ENCODE results near the gene GPBP1L1. TPM values are rescaled to one million over a fixed set of nuclear protein-coding genes. Genes with fewer than 3 reads are reported as not detected.
A peak's percentile ranks its signal among the peaks of the same experiment; 100 is the strongest.

Gene GPBP1L1
- total RNA-seq, 1 experiment from 2014 or later, result 110 TPM

GRCh38 chr1:45586769-45587168 lies 99.6 kb downstream of the GPBP1L1 start (continued):
- TF ChIP-seq ELF1 (IDR thresholded peaks at IDR 0.05; ENCODE audit: borderline replicate concordance, low read depth), result no peak
- no peak for TF ChIP-seq ZNF274 (IDR thresholded peaks at IDR 0.05; ENCODE audit: low read depth, low read length)

DNA sequence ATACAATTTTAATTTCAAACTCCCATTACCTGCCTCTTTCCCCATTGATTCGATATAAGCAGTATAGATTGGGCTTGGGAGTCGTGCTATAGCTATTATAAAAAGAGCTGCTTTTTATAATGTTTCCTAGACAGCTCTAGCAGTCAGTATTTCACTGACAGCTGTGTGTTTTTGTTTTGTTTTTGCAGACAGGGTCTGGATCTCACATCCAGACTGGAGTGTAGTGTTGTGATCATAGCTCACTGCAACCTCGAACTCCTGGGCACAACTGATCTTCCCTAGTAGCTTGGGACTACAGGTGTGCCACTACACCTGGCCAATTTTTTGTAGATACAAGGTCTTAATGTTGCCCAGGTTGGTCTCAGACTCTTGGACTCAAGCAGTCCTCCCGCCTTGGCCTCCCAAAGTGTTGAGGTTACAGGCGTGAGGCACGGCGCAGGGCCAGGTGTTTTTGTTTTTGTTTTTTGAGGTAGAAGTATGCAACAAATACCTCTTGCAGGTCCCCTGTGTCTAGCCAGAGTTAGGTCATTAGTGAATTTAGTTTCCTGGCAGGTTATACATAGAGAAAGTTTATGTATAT lies 100.7 kb downstream of the GPBP1L1 start:
- no peak overlapping the region; the same call in 1 of the 2 replicates for H3K27ac ChIP-seq (ENCODE audit: low read depth, low read length)
- intact Hi-C loops (cut with micrococcal nuclease), result loop anchor here (10.0 kb wide), 1 partner anchor 299 kb away; no protein-coding TSS in a partner anchor
- no TSS peak for BruUV-seq (replicated peaks)

More for the DNA sequence above, 100.7 kb downstream of the GPBP1L1 start:
- ChIA-PET POLR2A (no interaction called here), CTCF (no interaction called here), RAD21 (ENCODE audit: low non-redundant PET in 1 of 2, low total read pairs in 2 of 2, uncharacterized antibody in 2 of 2, unreplicated experiment in 2 of 2) (interaction anchor here in 1 of 2 experiments (0.6 kb wide), 1 partner anchor 282 kb away, joined by 7 read pairs; no protein-coding TSS in a partner anchor)
- peaks cover 0 to 17% of the 10 kb centered on the region in 2 experiments; a peak in 3 of 4 replicates for H3K36me3 ChIP-seq (ENCODE audit: control insufficient read depth in 1 of 2, insufficient read depth in 2 of 2, low read length in 2 of 2)
- no peak for DNase-seq (ENCODE audit: low read depth, low spot score)
- TF ChIP-seq ZBTB33 (IDR thresholded peaks at IDR 0.05; ENCODE audit: extremely low read depth, insufficient replicate concordance, low read length), result no peak
- no peak for TF ChIP-seq CBX3 (IDR thresholded peaks at IDR 0.05; ENCODE audit: low read depth)
- TF ChIP-seq SP1 (IDR thresholded peaks at IDR 0.05; ENCODE audit: low read depth), result no peak
- TF ChIP-seq POLR2A (IDR thresholded peaks at IDR 0.05; ENCODE audit: borderline replicate concordance, extremely low read depth, insufficient read depth, insufficient read length), result no peak
- no peak for TF ChIP-seq TCF7L2 (IDR thresholded peaks at IDR 0.05; ENCODE audit: borderline replicate concordance, extremely low read depth, insufficient read depth, insufficient read length)
- TF ChIP-seq, protein P1, sequence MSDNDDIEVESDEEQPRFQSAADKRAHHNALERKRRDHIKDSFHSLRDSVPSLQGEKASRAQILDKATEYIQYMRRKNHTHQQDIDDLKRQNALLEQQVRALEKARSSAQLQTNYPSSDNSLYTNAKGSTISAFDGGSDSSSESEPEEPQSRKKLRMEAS (IDR thresholded peaks at IDR 0.05), result no peak
- H2AFZ ChIP-seq (ENCODE audit: low read depth, low read length, poor library complexity, severe bottlenecking), result no peak overlapping the region
- no peaks in the 10 kb centered on the region for H3K9me3 ChIP-seq (ENCODE audit: control insufficient read depth in 1 of 2, insufficient read depth in 1 of 2, low read depth in 1 of 2, low read length in 2 of 2)
- H3K79me2 ChIP-seq (ENCODE audit: insufficient read depth, low read length), result peaks cover 66% of the 10 kb centered on the region
- no peaks in the 10 kb centered on the region for H3K9me2 ChIP-seq (ENCODE audit: insufficient read depth)
- ATAC-seq, result no peak
- peak overlapping the region; percentile 99 for H3K9ac ChIP-seq (ENCODE audit: low read length)
- H3K4me3 ChIP-seq (replicated peaks in 1 of 2; ENCODE audit: low read depth in 1 of 2, low read length in 2 of 2), result peak overlapping the region; percentile 98 to 99
- H3K4me2 ChIP-seq (ENCODE audit: low read length), result peak overlapping the region; percentile 98
- peaks cover 25% of the 10 kb centered on the region; the same call in 1 of the 2 replicates for H4K20me1 ChIP-seq (ENCODE audit: insufficient read depth)
- H3K27me3 ChIP-seq (ENCODE audit: insufficient read depth, low read length), result no peaks in the 10 kb centered on the region
- H3K4me1 ChIP-seq (ENCODE audit: control insufficient read depth in 1 of 2, insufficient read depth in 2 of 2, low read length in 2 of 2), result peaks cover 12 to 19% of the 10 kb centered on the region in 2 experiments

Data from HCT116 (cell line).